HepG2 (cell line): ENCODE measurements around the gene IFT43. TPM values are rescaled to one million over a fixed set of nuclear protein-coding genes. Genes with fewer than 3 reads are reported as not detected.

Experiments
- CBX5 ChIP-seq: sonication (generic); formaldehyde crosslinking; IDR thresholded peaks from 2 replicates; pipeline ENCODE4 v1.4.0; 2020; ENCODE audit warnings: missing genetic modification reagents, borderline replicate concordance
- HDAC1 ChIP-seq: sonication (generic); formaldehyde crosslinking; IDR thresholded peaks from 2 replicates; pipeline ENCODE4 v1.5.1; 2020; ENCODE audit warnings: mild to moderate bottlenecking, missing genetic modification reagents
- IRX3 ChIP-seq: sonication (generic); formaldehyde crosslinking; IDR thresholded peaks from 2 replicates; pipeline ENCODE4 v1.8.1; 2023; ENCODE audit warnings: mild to moderate bottlenecking, low read depth, missing genetic modification reagents, borderline replicate concordance
- NCOA2 ChIP-seq: sonication (generic); formaldehyde crosslinking; IDR thresholded peaks from 2 replicates; pipeline ENCODE4 v1.8.0; 2022; ENCODE audit warnings: inconsistent platforms
- RARA ChIP-seq: IDR thresholded peaks from 2 replicates; pipeline ENCODE4 v1.6.1; 2016; ENCODE audit warnings: missing genetic modification reagents, missing compliant biosample characterization
- REPIN1 ChIP-seq: sonication (generic); formaldehyde crosslinking; IDR thresholded peaks from 2 replicates; pipeline ENCODE4 v1.8.0; 2022; ENCODE audit warnings: missing genetic modification reagents, low read depth, mild to moderate bottlenecking, borderline replicate concordance
- SOX6 ChIP-seq, 2 experiments: fragments of 450-650 bp in 1 of 2; sonication (generic) in 1 of 2; formaldehyde crosslinking in 1 of 2; IDR thresholded peaks; 2 replicates each; pipeline versions ENCODE4 v1.4.0 to v1.6.1; 2017 to 2020; ENCODE audit warnings: antibody characterized with exemption in 1 of 2, mild to moderate bottlenecking in 1 of 2, missing genetic modification reagents in 1 of 2
- SP5 ChIP-seq: IDR thresholded peaks from 2 replicates; pipeline ENCODE4 v1.6.1; 2016; ENCODE audit warnings: low read depth, borderline replicate concordance
- ZFYVE20 ChIP-seq: sonication (generic); formaldehyde crosslinking; IDR thresholded peaks from 2 replicates; pipeline ENCODE4 v1.8.0; 2023; ENCODE audit warnings: low read depth, mild to moderate bottlenecking, moderate library complexity, missing genetic modification reagents, borderline replicate concordance
- ZNF251 ChIP-seq: sonication (generic); formaldehyde crosslinking; IDR thresholded peaks from 2 replicates; pipeline ENCODE4 v1.9.0; 2021; ENCODE audit warnings: mild to moderate bottlenecking, missing genetic modification reagents
- ZNF33A ChIP-seq: sonication (generic); formaldehyde crosslinking; IDR thresholded peaks from 2 replicates; pipeline ENCODE4 v1.5.1; 2020; ENCODE audit warnings: missing genetic modification reagents, mild to moderate bottlenecking, moderate library complexity, borderline replicate concordance
- polyA plus RNA-seq, 8 experiments: library from polyadenylated mRNA; depleted of rRNA in 3 of 8; stranded (reverse) in 7 of 8; unstranded in 1 of 8; fragments of >200 nt; fragmentation: Illumina TruSeq in 4 of 8; extraction: Trizol in 4 of 8; gene quantifications; 2 replicates each; pipeline versions ENCODE4 v1.2.1 to v1.2.3, GENCODE V29; 2011 to 2016; ENCODE audit warnings: low read depth in 4 of 8, missing spikeins in 1 of 8, mixed read lengths in 1 of 8; ENCODE audit not compliant: insufficient read depth in 1 of 8
- total RNA-seq, 5 experiments: library from RNA; depleted of rRNA; stranded (reverse); fragments of >200 nt; fragmentation: Illumina TruSeq; extraction: Trizol; gene quantifications; 2 replicates each; pipeline ENCODE4 v1.2.3, GENCODE V29; 2016; ENCODE audit warnings: low read depth in 1 of 5
- TF ChIP-seq, protein P1 (sequence below), 2 experiments: fragments of 450-650 bp in 1 of 2; sonication (generic) in 1 of 2; formaldehyde crosslinking in 1 of 2; IDR thresholded peaks; 2 replicates each; pipeline versions ENCODE4 v1.6.1 to v1.8.0; 2016 to 2022; ENCODE audit warnings: antibody characterized with exemption in 1 of 2, mild to moderate bottlenecking in 1 of 2, missing genetic modification reagents in 1 of 2
- TF ChIP-seq, protein P2 (sequence below): sonication (generic); formaldehyde crosslinking; IDR thresholded peaks from 2 replicates; pipeline ENCODE4 v1.5.0; 2020; ENCODE audit warnings: missing genetic modification reagents
- TF ChIP-seq, protein P3 (sequence below): sonication (generic); formaldehyde crosslinking; IDR thresholded peaks from 2 replicates; pipeline ENCODE4 v1.4.0; 2020; ENCODE audit warnings: missing genetic modification reagents, borderline replicate concordance
- TF ChIP-seq, protein P4 (sequence below): sonication (generic); formaldehyde crosslinking; IDR thresholded peaks from 2 replicates; pipeline ENCODE4 v1.9.0; 2021; ENCODE audit warnings: missing genetic modification reagents, mild to moderate bottlenecking, borderline replicate concordance

The IFT43 gene
- total and polyA plus RNA-seq, 2 of the 13 experiments (the other 11 are each of a cell fraction or from before 2014, with no cell fraction given) = 0.15 to 0.55 TPM

DNA sequence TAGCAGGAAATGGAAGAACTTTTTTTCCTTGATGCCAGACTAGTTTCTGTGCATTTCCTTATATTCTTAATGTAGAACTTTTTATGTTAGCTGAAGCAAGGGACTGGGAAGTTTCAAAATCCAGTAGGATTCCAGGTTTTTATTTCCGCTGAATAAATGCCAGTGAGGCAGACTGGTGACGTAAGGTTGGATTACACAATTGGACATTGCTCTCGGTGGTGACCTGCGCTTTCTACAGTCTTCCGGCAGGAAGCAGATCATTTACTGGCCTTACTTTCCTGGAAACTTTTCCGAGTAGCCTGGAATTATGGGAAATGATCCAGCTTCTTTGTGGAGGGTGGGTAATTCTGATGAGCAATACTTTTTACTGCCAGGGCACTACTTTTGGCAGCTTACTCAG is 3.6 kb downstream of the IFT43 start (continued):
- TF ChIP-seq, protein P1, sequence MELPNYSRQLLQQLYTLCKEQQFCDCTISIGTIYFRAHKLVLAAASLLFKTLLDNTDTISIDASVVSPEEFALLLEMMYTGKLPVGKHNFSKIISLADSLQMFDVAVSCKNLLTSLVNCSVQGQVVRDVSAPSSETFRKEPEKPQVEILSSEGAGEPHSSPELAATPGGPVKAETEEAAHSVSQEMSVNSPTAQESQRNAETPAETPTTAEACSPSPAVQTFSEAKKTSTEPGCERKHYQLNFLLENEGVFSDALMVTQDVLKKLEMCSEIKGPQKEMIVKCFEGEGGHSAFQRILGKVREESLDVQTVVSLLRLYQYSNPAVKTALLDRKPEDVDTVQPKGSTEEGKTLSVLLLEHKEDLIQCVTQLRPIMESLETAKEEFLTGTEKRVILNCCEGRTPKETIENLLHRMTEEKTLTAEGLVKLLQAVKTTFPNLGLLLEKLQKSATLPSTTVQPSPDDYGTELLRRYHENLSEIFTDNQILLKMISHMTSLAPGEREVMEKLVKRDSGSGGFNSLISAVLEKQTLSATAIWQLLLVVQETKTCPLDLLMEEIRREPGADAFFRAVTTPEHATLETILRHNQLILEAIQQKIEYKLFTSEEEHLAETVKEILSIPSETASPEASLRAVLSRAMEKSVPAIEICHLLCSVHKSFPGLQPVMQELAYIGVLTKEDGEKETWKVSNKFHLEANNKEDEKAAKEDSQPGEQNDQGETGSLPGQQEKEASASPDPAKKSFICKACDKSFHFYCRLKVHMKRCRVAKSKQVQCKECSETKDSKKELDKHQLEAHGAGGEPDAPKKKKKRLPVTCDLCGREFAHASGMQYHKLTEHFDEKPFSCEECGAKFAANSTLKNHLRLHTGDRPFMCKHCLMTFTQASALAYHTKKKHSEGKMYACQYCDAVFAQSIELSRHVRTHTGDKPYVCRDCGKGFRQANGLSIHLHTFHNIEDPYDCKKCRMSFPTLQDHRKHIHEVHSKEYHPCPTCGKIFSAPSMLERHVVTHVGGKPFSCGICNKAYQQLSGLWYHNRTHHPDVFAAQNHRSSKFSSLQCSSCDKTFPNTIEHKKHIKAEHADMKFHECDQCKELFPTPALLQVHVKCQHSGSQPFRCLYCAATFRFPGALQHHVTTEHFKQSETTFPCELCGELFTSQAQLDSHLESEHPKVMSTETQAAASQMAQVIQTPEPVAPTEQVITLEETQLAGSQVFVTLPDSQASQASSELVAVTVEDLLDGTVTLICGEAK (IDR thresholded peaks at IDR 0.05) = no peak
- TF ChIP-seq, protein P1 (CRISPR knock-in tag; IDR thresholded peaks at IDR 0.05) = no peak
- TF ChIP-seq REPIN1 (CRISPR knock-in tag) (no peak), ZNF33A (CRISPR knock-in tag) (no peak), HDAC1 (CRISPR knock-in tag) (peak; percentile 53; the same call in 1 of the 2 replicates), RARA (CRISPR knock-in tag) (peak; percentile 90), IRX3 (CRISPR knock-in tag) (no peak), ZNF251 (no peak), NCOA2 (peak; percentile 59), SOX6 (IDR thresholded peaks at IDR 0.05) (no peak), SOX6 (CRISPR knock-in tag; IDR thresholded peaks at IDR 0.05) (peak; percentile 38; the same call in 1 of the 2 replicates), ZFYVE20 (CRISPR knock-in tag) (no peak), CBX5 (CRISPR knock-in tag) (0 out of 2 replicates have a peak, but pooled peaks have one; percentile 34), SP5 (CRISPR knock-in tag) (no peak)
- TF ChIP-seq, protein P2, sequence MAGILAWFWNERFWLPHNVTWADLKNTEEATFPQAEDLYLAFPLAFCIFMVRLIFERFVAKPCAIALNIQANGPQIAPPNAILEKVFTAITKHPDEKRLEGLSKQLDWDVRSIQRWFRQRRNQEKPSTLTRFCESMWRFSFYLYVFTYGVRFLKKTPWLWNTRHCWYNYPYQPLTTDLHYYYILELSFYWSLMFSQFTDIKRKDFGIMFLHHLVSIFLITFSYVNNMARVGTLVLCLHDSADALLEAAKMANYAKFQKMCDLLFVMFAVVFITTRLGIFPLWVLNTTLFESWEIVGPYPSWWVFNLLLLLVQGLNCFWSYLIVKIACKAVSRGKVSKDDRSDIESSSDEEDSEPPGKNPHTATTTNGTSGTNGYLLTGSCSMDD = no peak
- TF ChIP-seq, protein P3, sequence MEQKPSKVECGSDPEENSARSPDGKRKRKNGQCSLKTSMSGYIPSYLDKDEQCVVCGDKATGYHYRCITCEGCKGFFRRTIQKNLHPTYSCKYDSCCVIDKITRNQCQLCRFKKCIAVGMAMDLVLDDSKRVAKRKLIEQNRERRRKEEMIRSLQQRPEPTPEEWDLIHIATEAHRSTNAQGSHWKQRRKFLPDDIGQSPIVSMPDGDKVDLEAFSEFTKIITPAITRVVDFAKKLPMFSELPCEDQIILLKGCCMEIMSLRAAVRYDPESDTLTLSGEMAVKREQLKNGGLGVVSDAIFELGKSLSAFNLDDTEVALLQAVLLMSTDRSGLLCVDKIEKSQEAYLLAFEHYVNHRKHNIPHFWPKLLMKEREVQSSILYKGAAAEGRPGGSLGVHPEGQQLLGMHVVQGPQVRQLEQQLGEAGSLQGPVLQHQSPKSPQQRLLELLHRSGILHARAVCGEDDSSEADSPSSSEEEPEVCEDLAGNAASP = peak; percentile 55; the same call in 1 of the 2 replicates
- TF ChIP-seq, protein P4, sequence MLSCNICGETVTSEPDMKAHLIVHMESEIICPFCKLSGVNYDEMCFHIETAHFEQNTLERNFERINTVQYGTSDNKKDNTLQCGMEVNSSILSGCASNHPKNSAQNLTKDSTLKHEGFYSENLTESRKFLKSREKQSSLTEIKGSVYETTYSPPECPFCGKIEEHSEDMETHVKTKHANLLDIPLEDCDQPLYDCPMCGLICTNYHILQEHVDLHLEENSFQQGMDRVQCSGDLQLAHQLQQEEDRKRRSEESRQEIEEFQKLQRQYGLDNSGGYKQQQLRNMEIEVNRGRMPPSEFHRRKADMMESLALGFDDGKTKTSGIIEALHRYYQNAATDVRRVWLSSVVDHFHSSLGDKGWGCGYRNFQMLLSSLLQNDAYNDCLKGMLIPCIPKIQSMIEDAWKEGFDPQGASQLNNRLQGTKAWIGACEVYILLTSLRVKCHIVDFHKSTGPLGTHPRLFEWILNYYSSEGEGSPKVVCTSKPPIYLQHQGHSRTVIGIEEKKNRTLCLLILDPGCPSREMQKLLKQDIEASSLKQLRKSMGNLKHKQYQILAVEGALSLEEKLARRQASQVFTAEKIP (CRISPR knock-in tag) = no peak
